ENCODE measurements around the gene GALR1. TPM values are rescaled to one million over a fixed set of nuclear protein-coding genes. Genes with fewer than 3 reads are reported as not detected.

GALR1 gene
- total and polyA plus RNA-seq, 11 donors, result under 0.01 to 0.08 (median 0.04) TPM; not detected in 6

- TF ChIP-seq POLR2A (IDR thresholded peaks at IDR 0.05) (no peak), CTCF (IDR thresholded peaks at IDR 0.05) (no peak)
- intact Hi-C loops (cut with DNase I), result loop anchor here in 2 of 10 donors (10.0 kb wide), 2 partner anchors 69 to 119 kb away; partner anchors contain the start of gene MBP (in 1 of the 2)
- H3K4me3 ChIP-seq, result no peak overlapping the region
- H3K27ac ChIP-seq, result no peak overlapping the region
- ATAC-seq (no peak), DNase-seq (no peak)
- H3K4me1 ChIP-seq, result peaks cover 0 to 32% (median 11%) of the 10 kb centered on the region in 12 donors
- peaks cover 0 to 3% (median 0%) of the 10 kb centered on the region in 9 donors for H3K27me3 ChIP-seq
- no peaks in the 10 kb centered on the region for H3K9me3 ChIP-seq
- H3K36me3 ChIP-seq, result no peaks in the 10 kb centered on the region
- 88 to 94% (median 91%) methylated on average over 4 of the region's 4 CpGs for WGBS, 4 donors
Observed at GRCh38 chr18:77203851-77204250, 45.8 kb upstream of the GALR1 start.

GRCh38 chr18:77205769-77206168, 43.9 kb upstream of the GALR1 start:
- H3K27ac ChIP-seq, result no peak overlapping the region
- no peak for ATAC-seq
- TF ChIP-seq POLR2A (IDR thresholded peaks at IDR 0.05), result no peak
- TF ChIP-seq CTCF (IDR thresholded peaks at IDR 0.05), result no peak
- H3K27me3 ChIP-seq, result no peaks in the 10 kb centered on the region
- DNase-seq, result no peak
- intact Hi-C loops (cut with DNase I), result loop anchor here in 4 of 10 donors (5.0 to 10.0 kb wide), 5 partner anchors 71 to 203 kb away; partner anchors contain the start of gene MBP (in 2 of the 4)
- WGBS, 4 donors, result 61 to 81% (median 70%) methylated on average over 6 of the region's 6 CpGs
- H3K9me3 ChIP-seq, result no peaks in the 10 kb centered on the region
- H3K36me3 ChIP-seq, result no peaks in the 10 kb centered on the region
- H3K4me1 ChIP-seq, result peaks cover 0 to 46% (median 14%) of the 10 kb centered on the region in 12 donors
- no peak overlapping the region for H3K4me3 ChIP-seq

- peaks cover 0 to 53% (median 14%) of the 10 kb centered on the region in 12 donors for H3K4me1 ChIP-seq
- no peak overlapping the region for H3K4me3 ChIP-seq
- H3K36me3 ChIP-seq, result no peaks in the 10 kb centered on the region
- DNase-seq (peak in 4 of 5 donors; percentile 34 to 80 (median 70)), ATAC-seq (peak; percentile 57 to 91 (median 79))
- TF ChIP-seq CTCF (IDR thresholded peaks at IDR 0.05) (no peak), POLR2A (IDR thresholded peaks at IDR 0.05) (no peak)
- no peaks in the 10 kb centered on the region for H3K27me3 ChIP-seq
- intact Hi-C loops (cut with DNase I), result loop anchor here in 4 of 10 donors (5.0 to 10.0 kb wide), 5 partner anchors 72 to 205 kb away; partner anchors contain the start of gene MBP (in 2 of the 4)
- peak overlapping the region in 9 of 12 donors; percentile 12 to 91 (median 34) for H3K27ac ChIP-seq
- H3K9me3 ChIP-seq, result no peaks in the 10 kb centered on the region
- 68 to 81% (median 75%) methylated on average over 10 of the region's 10 CpGs for WGBS, 4 donors
Observed at GRCh38 chr18:77206676-77207374, 42.8 kb upstream of the GALR1 start.

- no peak overlapping the region for H3K4me3 ChIP-seq
Observed at GRCh38 chr18:77207540-77207939, 42.1 kb upstream of the GALR1 start.

More at GRCh38 chr18:77207540-77207939, 42.1 kb upstream of the GALR1 start:
- DNase-seq (peak; percentile 46 to 74 (median 49)), ATAC-seq (peak in 3 of 4 donors; percentile 52 to 66 (median 62))
- Histone ChIP-seq H3K27ac (peak overlapping the region in 8 of 12 donors; percentile 4 to 91 (median 31)), H3K4me1 (peaks cover 0 to 53% (median 14%) of the 10 kb centered on the region in 12 donors), H3K36me3 (no peaks in the 10 kb centered on the region), H3K27me3 (no peaks in the 10 kb centered on the region), H3K9me3 (no peaks in the 10 kb centered on the region)
- intact Hi-C loops (cut with DNase I), result loop anchor here in 4 of 10 donors (5.0 to 10.0 kb wide), 5 partner anchors 73 to 205 kb away; partner anchors contain the start of gene MBP (in 2 of the 4)
- 24 to 33% (median 30%) methylated on average over 10 of the region's 10 CpGs for WGBS, 4 donors
- no peak for TF ChIP-seq POLR2A (IDR thresholded peaks at IDR 0.05)
- peak in 11 of 12 donors; percentile 31 to 63 (median 47) for TF ChIP-seq CTCF (IDR thresholded peaks at IDR 0.05)

Data from heart left ventricle (tissue), 16 donors.